Fibroblast of pulmonary artery (primary cell): ENCODE data around the gene COL4A1.

Source experiments
- DNase-seq: peaks from one replicate; pipeline ENCODE4 v3.0.0-alpha.2; 2010; ENCODE audit warnings: low read depth
- H3K4me3 ChIP-seq: replicated peaks from 2 replicates; pipeline ENCODE4 v1.5.1; 2011; ENCODE audit warnings: low read depth, mild to moderate bottlenecking, control low read depth, low read length, moderate library complexity
- TF ChIP-seq, protein P1 (sequence below): IDR thresholded peaks from 2 replicates; pipeline ENCODE4 v1.5.1; 2011; ENCODE audit warnings: mild to moderate bottlenecking, control low read depth, low read length, inconsistent platforms; ENCODE audit errors: missing control alignments

Gene COL4A1

DNA sequence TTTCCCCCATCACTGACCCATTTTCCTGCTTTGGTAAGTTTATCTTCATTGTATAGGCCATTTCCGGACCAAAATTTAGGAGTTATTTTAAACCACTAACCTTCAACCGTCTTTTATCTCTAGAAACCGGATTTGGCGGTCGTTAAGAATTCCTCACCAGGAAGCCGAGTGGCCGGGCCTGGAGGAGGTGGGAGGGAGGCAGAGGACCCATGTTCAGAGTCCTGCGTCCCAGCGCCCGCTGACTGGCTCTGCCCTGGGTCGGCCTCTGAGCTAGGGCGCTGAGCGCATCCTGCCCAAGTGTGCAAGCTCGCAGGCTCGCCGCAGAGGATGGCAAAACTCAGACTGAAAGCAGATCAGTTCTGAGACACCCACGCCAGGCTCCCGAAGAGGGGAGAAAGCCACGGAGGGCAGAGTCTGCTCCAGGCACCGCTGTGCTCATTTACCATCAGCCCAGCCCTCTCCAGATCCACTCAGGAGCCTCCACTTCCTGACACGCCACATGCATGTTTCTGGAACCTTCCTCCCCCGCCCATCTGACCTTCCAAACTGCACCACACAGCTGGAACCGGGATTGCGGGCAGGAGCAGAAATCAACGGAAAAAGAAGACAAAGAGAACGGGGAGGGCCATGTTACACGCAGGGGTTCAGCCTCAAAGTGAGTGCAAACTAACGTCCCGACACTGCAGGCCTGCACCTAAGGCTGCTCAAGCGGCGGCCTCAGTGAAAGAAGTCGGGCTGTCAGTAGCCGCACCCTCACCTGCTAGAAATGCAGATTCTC, 8.3 kb downstream of the COL4A1 start:
- DNase-seq: peak; percentile 60
- H3K4me3 ChIP-seq: no peak overlapping the region
- TF ChIP-seq, protein P1, sequence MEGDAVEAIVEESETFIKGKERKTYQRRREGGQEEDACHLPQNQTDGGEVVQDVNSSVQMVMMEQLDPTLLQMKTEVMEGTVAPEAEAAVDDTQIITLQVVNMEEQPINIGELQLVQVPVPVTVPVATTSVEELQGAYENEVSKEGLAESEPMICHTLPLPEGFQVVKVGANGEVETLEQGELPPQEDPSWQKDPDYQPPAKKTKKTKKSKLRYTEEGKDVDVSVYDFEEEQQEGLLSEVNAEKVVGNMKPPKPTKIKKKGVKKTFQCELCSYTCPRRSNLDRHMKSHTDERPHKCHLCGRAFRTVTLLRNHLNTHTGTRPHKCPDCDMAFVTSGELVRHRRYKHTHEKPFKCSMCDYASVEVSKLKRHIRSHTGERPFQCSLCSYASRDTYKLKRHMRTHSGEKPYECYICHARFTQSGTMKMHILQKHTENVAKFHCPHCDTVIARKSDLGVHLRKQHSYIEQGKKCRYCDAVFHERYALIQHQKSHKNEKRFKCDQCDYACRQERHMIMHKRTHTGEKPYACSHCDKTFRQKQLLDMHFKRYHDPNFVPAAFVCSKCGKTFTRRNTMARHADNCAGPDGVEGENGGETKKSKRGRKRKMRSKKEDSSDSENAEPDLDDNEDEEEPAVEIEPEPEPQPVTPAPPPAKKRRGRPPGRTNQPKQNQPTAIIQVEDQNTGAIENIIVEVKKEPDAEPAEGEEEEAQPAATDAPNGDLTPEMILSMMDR: no peak

DNA sequence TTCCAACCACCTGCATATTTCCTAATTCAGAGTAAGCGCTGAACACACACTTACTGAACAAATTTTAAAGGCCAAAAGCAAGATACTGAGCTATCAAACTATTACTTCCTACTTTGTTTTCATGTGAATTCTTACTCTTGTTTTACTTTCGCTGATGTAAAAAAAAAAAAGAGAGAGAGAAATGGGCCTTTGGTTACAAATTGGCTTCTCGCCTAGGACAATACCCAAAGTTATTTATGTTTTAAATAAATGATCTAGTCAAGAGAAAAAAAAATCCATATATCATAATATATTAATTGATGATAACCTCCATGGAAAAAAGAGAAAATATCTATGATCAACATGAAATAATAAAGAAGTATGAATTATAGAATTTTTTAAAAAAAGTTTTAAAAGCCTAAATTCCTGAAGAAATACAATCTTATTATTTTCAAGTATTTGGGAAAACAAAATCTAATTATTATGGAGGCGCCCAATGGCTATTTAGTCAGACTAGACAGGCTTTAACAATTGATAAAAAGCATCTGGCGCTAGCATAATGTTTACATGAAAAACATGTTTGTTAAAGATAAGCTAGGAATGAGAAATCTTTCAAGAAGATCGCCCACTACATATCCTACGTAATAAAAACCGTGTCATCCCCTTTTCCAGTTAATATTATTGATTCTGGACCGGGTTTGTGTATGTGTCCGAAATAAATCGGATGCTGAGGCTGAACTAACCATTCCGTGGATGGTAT, 9.0 kb downstream of the COL4A1 start:
- no peak for DNase-seq
- TF ChIP-seq, protein P1: no peak
- no peak overlapping the region for H3K4me3 ChIP-seq

DNA sequence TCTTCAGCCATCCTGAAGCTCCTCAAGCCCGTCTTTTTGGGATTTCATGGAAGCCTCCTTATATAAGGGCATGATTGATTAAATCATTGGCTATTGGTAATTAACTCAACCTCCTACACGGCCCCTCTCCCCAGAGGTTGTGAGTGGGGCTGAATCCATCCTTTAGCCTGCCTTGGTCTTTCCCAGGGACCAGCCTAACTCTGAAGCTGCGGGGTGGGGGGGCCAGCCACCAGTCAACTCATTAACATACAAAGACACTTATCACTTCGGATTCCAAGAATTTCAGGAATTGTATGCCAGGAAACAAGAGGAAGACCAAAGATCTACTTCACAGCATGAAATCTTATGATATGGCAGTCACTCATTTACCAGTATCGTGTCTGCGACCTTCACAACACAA, 9.9 kb downstream of the COL4A1 start:
- DNase-seq: no peak
- TF ChIP-seq, protein P1: no peak
- H3K4me3 ChIP-seq: no peak overlapping the region

DNA sequence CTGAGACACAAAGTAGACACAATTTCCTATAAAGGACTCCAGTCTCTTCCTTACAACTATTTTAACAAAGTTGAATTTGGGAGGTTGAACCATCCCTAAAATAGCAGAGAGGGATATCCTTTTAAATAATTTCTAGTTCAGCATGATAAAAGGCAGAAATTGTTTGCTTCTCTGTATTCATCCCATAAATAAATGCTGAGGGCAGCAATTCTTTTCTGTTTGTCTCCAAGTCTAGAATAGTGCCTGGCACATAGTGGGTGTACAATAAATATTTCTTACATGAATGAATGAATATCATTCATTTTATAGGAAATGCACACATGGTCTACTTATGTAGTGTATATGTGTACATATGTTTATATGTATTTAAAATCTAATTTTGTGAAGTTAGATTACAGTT, 12.3 kb downstream of the COL4A1 start:
- DNase-seq: no peak
- TF ChIP-seq, protein P1: no peak
- no peak overlapping the region for H3K4me3 ChIP-seq

DNA sequence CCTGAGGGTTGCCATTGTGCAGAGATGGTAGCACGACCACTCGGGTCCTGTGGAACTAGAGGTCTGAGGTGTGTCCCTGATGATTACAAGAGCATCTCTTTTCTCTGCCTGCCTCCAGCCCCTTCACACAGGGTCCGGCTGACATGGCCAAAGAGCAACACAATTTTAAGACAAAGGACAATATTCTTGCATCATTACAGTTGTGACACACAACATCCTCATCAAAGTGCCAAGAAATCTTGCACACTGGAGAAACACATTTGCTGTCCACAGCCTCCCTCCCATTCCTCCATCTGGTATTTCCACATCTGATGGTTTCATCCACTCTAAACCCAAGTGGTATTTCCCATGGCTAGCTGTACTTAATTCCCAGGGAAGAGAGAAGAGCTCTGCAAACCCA, 12.8 kb downstream of the COL4A1 start:
- TF ChIP-seq, protein P1: no peak
- DNase-seq: peak; percentile 87

DNA sequence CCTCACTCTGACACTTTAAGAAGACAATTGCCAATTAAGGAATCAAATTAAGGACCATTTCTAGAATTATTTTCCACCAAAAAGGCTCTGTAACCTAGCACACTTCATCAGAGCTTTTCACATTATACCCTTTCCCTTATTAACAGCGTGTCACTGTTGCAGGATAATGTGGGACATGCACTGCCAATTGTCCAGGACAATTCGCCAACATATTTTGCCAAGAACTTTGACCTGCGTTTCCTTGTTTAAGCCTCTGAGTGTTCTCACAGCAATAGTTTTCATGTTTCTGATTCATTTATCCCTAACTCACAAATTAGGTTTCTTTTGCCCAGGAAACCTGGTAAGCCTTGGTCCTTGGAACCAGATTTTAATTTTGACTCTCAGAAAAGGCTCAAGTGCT, 13.3 kb downstream of the COL4A1 start:
- DNase-seq: no peak
- TF ChIP-seq, protein P1: no peak
- H3K4me3 ChIP-seq: no peak overlapping the region

More for the DNA sequence above, 12.8 kb downstream of the COL4A1 start:
- H3K4me3 ChIP-seq: no peak overlapping the region
